Measurements from ENCODE around the gene FGD6. TPM values are rescaled to one million over a fixed set of nuclear protein-coding genes. Genes with fewer than 3 reads are reported as not detected.
"Not testable (repeated sequence)": the region's sequence is repeated elsewhere in the genome, so short reads cannot be mapped to it uniquely, and the experiment has no call there.

FGD6 gene
- total RNA-seq, 1 experiment from 2014 or later = 66.6 TPM

GRCh38 chr12:95244350-95244749 lies 27.1 kb upstream of the FGD6 start:
- Mint-ChIP-seq H3K27ac (ENCODE audit: unreplicated experiment) (no peak overlapping the region), H3K36me3 (ENCODE audit: insufficient read depth, unreplicated experiment) (peaks cover 38% of the 10 kb centered on the region), H3K4me1 (ENCODE audit: low read depth, unreplicated experiment) (peaks cover 20% of the 10 kb centered on the region), H3K9me3 (ENCODE audit: low read depth, unreplicated experiment) (no peaks in the 10 kb centered on the region), H3K27me3 (ENCODE audit: unreplicated experiment) (no peaks in the 10 kb centered on the region), H3K4me3 (ENCODE audit: low read depth, unreplicated experiment) (no peak overlapping the region)
- DNase-seq = no peak
- CTCF ChIA-PET = interaction anchor here (0.6 kb wide), 1 partner anchor 72 kb away, joined by 4 read pairs; no protein-coding TSS in a partner anchor
- intact Hi-C loops (cut with micrococcal nuclease; ENCODE audit: unreplicated experiment) = no loop called here
- no peak for TF ChIP-seq CTCF (IDR thresholded peaks at IDR 0.05; ENCODE audit: unreplicated experiment)
- no TSS peak for BruUV-seq (replicated peaks)

GRCh38 chr12:95243497-95244183 lies 26.4 kb upstream of the FGD6 start:
- Mint-ChIP-seq H3K27ac (ENCODE audit: unreplicated experiment) (no peak overlapping the region), H3K4me1 (ENCODE audit: low read depth, unreplicated experiment) (peaks cover 20% of the 10 kb centered on the region), H3K27me3 (ENCODE audit: unreplicated experiment) (no peaks in the 10 kb centered on the region), H3K4me3 (ENCODE audit: low read depth, unreplicated experiment) (no peak overlapping the region), H3K36me3 (ENCODE audit: insufficient read depth, unreplicated experiment) (peaks cover 38% of the 10 kb centered on the region), H3K9me3 (ENCODE audit: low read depth, unreplicated experiment) (no peaks in the 10 kb centered on the region)
- DNase-seq = no peak
- intact Hi-C loops (cut with micrococcal nuclease; ENCODE audit: unreplicated experiment) = no loop called here
- TF ChIP-seq CTCF (IDR thresholded peaks at IDR 0.05; ENCODE audit: unreplicated experiment) = no peak
- CTCF ChIA-PET = interaction anchor here (0.6 to 0.7 kb wide), 3 partner anchors 11 to 143 kb away, joined by 3 to 4 read pairs (median 3); no protein-coding TSS in a partner anchor
- BruUV-seq (replicated peaks) = no TSS peak

GRCh38 chr12:95241761-95242506 lies 24.7 kb upstream of the FGD6 start:
- no TSS peak for BruUV-seq (replicated peaks)
- Mint-ChIP-seq H3K27me3 (ENCODE audit: unreplicated experiment) (no peaks in the 10 kb centered on the region), H3K9me3 (ENCODE audit: low read depth, unreplicated experiment) (no peaks in the 10 kb centered on the region), H3K27ac (ENCODE audit: unreplicated experiment) (no peak overlapping the region), H3K4me3 (ENCODE audit: low read depth, unreplicated experiment) (no peak overlapping the region), H3K4me1 (ENCODE audit: low read depth, unreplicated experiment) (peaks cover 24% of the 10 kb centered on the region), H3K36me3 (ENCODE audit: insufficient read depth, unreplicated experiment) (peaks cover 43% of the 10 kb centered on the region)
- CTCF ChIA-PET = no interaction called here
- no peak for DNase-seq
- no peak for TF ChIP-seq CTCF (IDR thresholded peaks at IDR 0.05; ENCODE audit: unreplicated experiment)
- intact Hi-C loops (cut with micrococcal nuclease; ENCODE audit: unreplicated experiment) = no loop called here

- CTCF ChIA-PET; H3K27me3 Mint-ChIP-seq (ENCODE audit: unreplicated experiment); BruUV-seq (replicated peaks); H3K9me3 Mint-ChIP-seq (ENCODE audit: low read depth, unreplicated experiment); H3K27ac Mint-ChIP-seq (ENCODE audit: unreplicated experiment); intact Hi-C loops (cut with micrococcal nuclease; ENCODE audit: unreplicated experiment); H3K4me3 Mint-ChIP-seq (ENCODE audit: low read depth, unreplicated experiment); DNase-seq: not testable (repeated sequence)
- Mint-ChIP-seq H3K4me1 (ENCODE audit: low read depth, unreplicated experiment) (peaks cover 24% of the 10 kb centered on the region), H3K36me3 (ENCODE audit: insufficient read depth, unreplicated experiment) (peaks cover 43% of the 10 kb centered on the region)
Measured at GRCh38 chr12:95241138-95241537, 23.9 kb upstream of the FGD6 start.

- H3K36me3 Mint-ChIP-seq (ENCODE audit: insufficient read depth, unreplicated experiment) = peaks cover 47% of the 10 kb centered on the region
- H3K27ac Mint-ChIP-seq (ENCODE audit: unreplicated experiment) = no peak overlapping the region
- TF ChIP-seq CTCF (IDR thresholded peaks at IDR 0.05; ENCODE audit: unreplicated experiment) = no peak
- no peak for DNase-seq
- BruUV-seq (replicated peaks) = no TSS peak
- no peaks in the 10 kb centered on the region for H3K9me3 Mint-ChIP-seq (ENCODE audit: low read depth, unreplicated experiment)
- no peaks in the 10 kb centered on the region for H3K27me3 Mint-ChIP-seq (ENCODE audit: unreplicated experiment)
- no peak overlapping the region for H3K4me3 Mint-ChIP-seq (ENCODE audit: low read depth, unreplicated experiment)
- intact Hi-C loops (cut with micrococcal nuclease; ENCODE audit: unreplicated experiment) = no loop called here
- H3K4me1 Mint-ChIP-seq (ENCODE audit: low read depth, unreplicated experiment) = peaks cover 24% of the 10 kb centered on the region
- CTCF ChIA-PET = no interaction called here
Measured at GRCh38 chr12:95240556-95240955, 23.3 kb upstream of the FGD6 start.

GRCh38 chr12:95239835-95240234 lies 22.6 kb upstream of the FGD6 start:
- CTCF ChIA-PET = interaction anchor here (0.6 kb wide), 1 partner anchor 77 kb away, joined by 3 read pairs; no protein-coding TSS in a partner anchor
- H3K9me3 Mint-ChIP-seq (ENCODE audit: low read depth, unreplicated experiment); H3K4me3 Mint-ChIP-seq (ENCODE audit: low read depth, unreplicated experiment); BruUV-seq (replicated peaks); intact Hi-C loops (cut with micrococcal nuclease; ENCODE audit: unreplicated experiment); DNase-seq; H3K27me3 Mint-ChIP-seq (ENCODE audit: unreplicated experiment): not testable (repeated sequence)
- Mint-ChIP-seq H3K27ac (ENCODE audit: unreplicated experiment) (peak overlapping the region; percentile 9), H3K4me1 (ENCODE audit: low read depth, unreplicated experiment) (peaks cover 24% of the 10 kb centered on the region), H3K36me3 (ENCODE audit: insufficient read depth, unreplicated experiment) (peaks cover 43% of the 10 kb centered on the region)
